Bone marrow (tissue), 2 donors: ENCODE results near the gene SIAH2.

Source experiments
- DNase-seq, 2 donors: peaks; one replicate each; lab custom pipeline; 2025; lab: John Stamatoyannopoulos, UW

SIAH2 gene

DNA sequence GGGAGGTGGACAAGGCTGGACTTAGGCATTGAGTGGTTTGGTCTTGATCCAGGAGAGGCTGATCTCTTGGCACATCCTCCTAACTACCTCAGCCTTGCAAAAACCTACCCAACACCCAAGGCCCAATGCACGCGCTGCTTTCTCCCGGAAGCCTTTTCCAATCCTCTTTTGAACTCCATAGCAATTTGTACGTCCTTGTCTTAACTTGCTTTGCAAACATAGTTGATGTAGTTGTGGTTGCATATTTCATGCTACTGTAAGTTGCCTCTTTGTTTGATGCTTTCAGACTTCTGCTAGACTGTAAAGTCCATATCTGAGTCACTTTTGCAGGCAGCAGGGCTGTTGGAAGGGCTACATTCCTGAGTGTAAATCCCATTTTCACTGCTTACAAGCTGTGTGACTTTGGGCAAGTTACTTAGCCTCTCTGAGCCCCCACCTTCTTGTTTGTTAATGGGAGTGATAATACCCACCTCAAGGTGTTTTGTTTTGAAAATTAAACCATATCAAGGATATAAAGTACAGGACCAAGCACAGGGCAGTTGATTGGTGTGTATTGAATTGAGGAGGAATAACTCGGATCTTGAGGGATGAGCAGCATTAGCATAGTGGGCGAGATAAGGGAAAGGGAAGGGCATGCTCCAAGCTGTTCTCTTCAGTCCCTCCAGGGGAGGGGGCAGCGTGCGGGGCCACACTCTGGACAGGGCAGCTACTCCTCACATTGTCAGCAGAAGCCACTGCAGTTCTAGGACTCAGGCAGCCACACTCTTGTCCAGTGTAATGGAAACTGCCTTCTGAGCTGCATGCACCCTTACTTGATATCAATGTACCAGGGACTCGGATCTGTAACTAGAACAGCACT, 28.8 kb downstream of the SIAH2 start:
- DNase-seq: no peak

DNA sequence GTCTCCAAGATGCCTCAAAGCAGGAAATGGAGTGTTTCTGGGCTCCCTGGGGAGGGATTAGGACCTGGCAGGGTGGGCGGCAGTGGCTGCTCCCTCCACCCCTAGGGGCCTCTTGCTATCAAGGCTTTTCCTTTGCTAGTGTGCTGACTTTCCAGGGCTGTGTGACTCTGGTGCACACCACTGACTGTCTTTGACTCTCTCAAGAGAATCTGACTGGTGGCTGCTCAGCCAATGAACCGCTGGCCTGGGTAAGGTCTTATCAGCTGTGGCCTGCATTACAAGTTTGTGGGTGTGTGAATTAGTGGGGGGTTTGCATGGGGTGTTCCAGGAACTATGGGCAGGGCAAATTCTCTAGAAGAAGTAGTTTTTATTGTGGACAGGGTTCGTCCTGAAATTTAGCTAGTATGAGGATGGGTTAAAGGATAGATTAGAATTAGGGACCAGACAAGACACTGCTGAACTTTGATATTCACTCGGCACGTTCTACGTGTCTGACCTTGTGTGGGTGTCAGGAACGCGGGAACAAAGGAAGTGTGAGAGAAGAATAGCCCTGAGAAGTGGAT, 29.5 kb downstream of the SIAH2 start:
- no peak for DNase-seq

- no peak for DNase-seq
These were observed 33.1 kb downstream of the SIAH2 start for GRCh38 chr3:150729682-150730360.

DNA sequence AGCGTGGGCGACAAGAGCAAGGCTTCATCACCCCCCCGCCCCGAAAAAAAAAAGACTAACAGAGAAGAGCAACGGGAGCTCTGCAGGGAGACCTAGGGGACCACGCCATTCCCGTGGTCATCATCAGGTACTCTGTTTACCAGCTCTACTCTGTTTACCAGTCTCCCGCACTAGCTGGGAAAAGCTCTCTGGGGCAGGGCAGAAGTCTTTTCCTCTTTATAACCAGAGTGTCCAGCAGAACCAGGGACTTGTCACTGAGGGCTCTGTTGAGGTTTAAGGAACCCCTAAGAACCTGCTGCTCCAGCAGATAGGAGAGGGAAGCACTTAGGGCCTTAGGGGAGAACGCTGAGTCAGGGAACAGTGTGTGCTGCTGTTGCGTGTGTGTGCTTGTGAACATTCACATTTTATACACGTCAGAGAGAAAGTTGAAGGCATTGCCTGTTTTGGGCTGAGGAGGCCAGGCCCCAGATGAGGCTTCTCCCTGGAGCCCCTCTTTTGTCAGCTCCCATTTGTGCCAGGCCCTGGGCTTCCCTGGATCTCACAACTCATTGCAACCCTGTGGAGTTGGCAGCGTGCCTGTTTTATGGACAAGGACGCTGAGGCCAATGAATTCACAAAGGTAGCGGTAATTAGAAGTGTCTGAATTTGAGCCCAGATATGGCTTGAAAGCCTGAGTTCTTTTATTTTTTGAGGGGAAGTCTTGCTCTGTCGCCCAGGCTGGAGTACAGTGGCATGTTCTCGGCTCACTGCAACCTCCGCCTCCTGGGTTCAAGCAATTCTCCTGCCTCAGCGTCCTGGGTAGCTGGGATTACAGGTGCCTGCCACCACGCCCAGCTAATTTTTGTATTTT, 35.1 kb downstream of the SIAH2 start:
- peak in 1 of 2 donors; percentile 12 for DNase-seq

DNA sequence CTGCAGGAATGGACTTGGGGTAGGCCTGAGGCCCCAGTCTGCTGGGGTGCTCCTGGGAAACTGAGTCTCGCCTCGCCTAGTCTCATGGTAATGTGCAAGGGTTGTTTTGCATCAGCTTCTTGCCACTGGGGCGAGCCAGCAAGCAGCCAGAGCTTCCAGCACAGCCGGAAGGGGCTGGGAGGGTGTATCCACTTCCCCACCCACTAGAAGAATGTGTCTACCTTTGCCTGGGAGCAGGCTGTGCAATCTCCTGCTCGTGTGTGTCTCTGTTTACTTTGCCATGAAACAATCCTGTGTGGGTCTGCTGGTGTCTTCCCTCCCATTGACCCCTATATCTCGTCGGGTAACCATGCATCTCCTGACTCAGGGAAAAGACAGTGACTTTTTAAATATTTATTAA, 37.4 kb downstream of the SIAH2 start:
- DNase-seq: no peak

DNA sequence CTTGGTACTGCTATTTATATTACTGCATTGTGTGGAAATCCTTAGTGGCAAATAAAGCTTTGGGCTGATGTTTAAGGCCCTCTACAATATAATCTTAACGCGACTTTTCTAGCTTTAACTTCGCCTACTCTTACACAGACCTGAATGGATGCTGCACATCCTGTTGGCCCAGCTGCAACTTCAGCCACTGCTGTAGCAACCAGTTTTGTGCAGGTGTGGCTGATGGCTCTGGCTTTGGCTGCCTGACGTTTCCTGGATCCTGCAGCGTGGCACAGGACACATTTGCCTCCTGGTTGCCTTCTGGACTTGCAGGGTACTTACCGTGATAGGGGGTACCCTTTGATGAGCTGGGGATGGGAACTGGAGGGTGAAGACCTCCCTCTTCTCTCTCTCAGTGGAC, 39.0 kb downstream of the SIAH2 start:
- no peak for DNase-seq

GRCh38 chr3:150722267-150722666, 40.7 kb downstream of the SIAH2 start:
- no peak for DNase-seq

- peak in 1 of 2 donors; percentile 79 for DNase-seq
These were observed 41.5 kb downstream of the SIAH2 start for GRCh38 chr3:150721285-150722130.

GRCh38 chr3:150720444-150720843, 42.5 kb downstream of the SIAH2 start:
- DNase-seq: no peak

- DNase-seq: no peak
These were observed 52.9 kb downstream of the SIAH2 start for GRCh38 chr3:150710097-150710496.

DNA sequence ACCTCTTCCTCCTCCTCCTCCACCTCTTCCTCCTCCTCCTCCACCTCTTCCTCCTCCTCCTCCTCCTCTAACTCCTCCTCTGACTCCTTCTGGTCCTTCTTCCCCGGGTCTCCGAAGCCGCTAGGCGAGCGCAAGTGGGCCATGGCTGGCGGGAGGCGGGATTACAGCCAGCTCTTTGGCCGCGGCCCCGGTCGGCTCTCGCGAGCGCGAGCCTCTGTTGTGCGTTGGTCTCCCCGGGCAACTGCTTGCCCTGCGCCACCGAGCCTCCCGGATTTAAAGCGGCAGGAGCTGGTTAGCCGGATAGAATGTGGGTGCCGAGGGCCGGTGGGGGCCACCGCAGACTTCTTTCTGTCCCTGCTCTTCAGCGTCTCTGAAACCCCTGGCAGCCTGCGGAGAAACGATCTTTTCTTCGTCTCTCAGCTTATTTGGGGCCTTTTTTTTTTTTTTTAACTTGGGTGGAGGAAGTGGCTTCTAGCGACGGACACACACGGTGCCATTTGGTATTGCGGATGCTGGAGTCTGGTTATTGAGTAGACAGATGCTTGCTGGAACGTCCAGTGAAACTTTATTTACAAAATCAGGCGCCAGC, 59.1 kb downstream of the SIAH2 start, which contains the start of gene ERICH6:
Gene ERICH6, minus strand, starts transcription at position 165 of the 589 bp plus-strand sequence. Its CDS starts 22 bp downstream, at position 143.
- DNase-seq: peak; percentile 72 to 77

GRCh38 chr3:150703299-150703755, 59.6 kb downstream of the SIAH2 start:
- DNase-seq: peak in 1 of 2 donors; percentile 58

GRCh38 chr3:150699068-150699639, 63.8 kb downstream of the SIAH2 start:
- DNase-seq: no peak

GRCh38 chr3:150697646-150698045, 65.3 kb downstream of the SIAH2 start:
- DNase-seq: no peak

DNA sequence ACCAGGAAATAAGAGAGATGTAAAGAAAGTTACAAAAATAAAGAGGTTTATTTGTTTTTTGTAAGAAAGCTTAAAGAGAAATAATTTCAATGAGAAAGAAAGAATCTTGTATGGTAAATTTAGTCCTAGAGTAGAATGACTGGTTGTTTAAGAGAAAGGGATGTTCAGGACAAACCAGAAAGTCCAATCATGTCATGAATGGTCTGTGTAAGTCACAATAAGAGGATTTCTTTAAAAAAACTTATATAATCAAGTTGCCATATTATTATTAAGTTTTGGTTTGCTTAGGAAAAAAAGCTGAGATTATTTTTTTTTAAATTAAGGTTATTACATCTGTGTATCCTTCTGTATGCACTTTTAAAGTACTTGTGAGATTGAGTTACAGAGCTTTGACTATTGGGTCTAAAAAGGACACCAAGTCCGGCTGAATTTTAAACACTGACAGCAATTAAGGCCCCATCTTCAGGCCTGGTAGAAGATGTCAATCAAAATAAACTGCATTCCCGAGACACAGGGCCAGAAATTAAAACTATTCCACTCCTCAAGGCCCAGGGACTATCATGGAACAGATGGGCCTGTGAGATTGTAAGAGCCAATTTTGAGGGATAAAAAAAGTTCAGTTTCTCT, 71.4 kb downstream of the SIAH2 start:
- no peak for DNase-seq
